HG02610 (cell line): ENCODE data around the gene RABAC1.
"Not testable (repeated sequence)": the region's sequence is repeated elsewhere in the genome, so short reads cannot be mapped to it uniquely, and the experiment has no call there.

Source experiments
- ATAC-seq: cut with Tn5 transposase; IDR thresholded peaks from one replicate; pipeline ENCODE4 v1.9.1; 2021; ENCODE audit warnings: mild to moderate bottlenecking, moderate library complexity; ENCODE audit not compliant: unreplicated experiment

RABAC1 gene

GRCh38 chr19:41917676-41918075, 41.4 kb downstream of the RABAC1 start:
- ATAC-seq: no peak

GRCh38 chr19:41915776-41916414, 43.2 kb downstream of the RABAC1 start:
- no peak for ATAC-seq

GRCh38 chr19:41915021-41915775, 43.9 kb downstream of the RABAC1 start:
- no peak for ATAC-seq

GRCh38 chr19:41914424-41914834, 44.7 kb downstream of the RABAC1 start:
- ATAC-seq: not testable (repeated sequence)

GRCh38 chr19:41913538-41914423, 45.3 kb downstream of the RABAC1 start:
- no peak for ATAC-seq

GRCh38 chr19:41912899-41913537, 46.1 kb downstream of the RABAC1 start:
- no peak for ATAC-seq

GRCh38 chr19:41911889-41912731, 47.0 kb downstream of the RABAC1 start:
- ATAC-seq: no peak

- no peak for ATAC-seq
These were observed 47.9 kb downstream of the RABAC1 start for GRCh38 chr19:41910992-41911888.

GRCh38 chr19:41910240-41910991, 48.7 kb downstream of the RABAC1 start:
- no peak for ATAC-seq

GRCh38 chr19:41909706-41910105, 49.4 kb downstream of the RABAC1 start:
- ATAC-seq: no peak

- ATAC-seq: no peak
These were observed 50.2 kb downstream of the RABAC1 start for GRCh38 chr19:41908724-41909464.

- no peak for ATAC-seq
These were observed 51.0 kb downstream of the RABAC1 start for GRCh38 chr19:41907994-41908615.

GRCh38 chr19:41906916-41907680, 52.0 kb downstream of the RABAC1 start:
- ATAC-seq: no peak
